Ramos (cell line): ENCODE measurements around the gene EIF2S3.

Experiments
- in situ Hi-C: fragments of 300-500 bp; cut with MboI; formaldehyde crosslinking; loops from one replicate; pipeline ENCODE4 v1.14.3; 2022; ENCODE audit warnings: low sequenced_read_pairs; ENCODE audit not compliant: unreplicated experiment

Gene EIF2S3

GRCh38 chrX:24124244-24124799 lies 69.6 kb downstream of the EIF2S3 start:
- in situ Hi-C loops, result no loop called here

GRCh38 chrX:24125028-24125612 lies 70.4 kb downstream of the EIF2S3 start:
- in situ Hi-C loops, result no loop called here
